Stomach smooth muscle (tissue), 2 donors: ENCODE results near the gene FYN.

ENCODE experiments used
- H3K27ac ChIP-seq: one replicate; pipeline ENCODE4 v1.7.0; 2013; ENCODE audit warnings: mild to moderate bottlenecking, low read length, inconsistent platforms
- H3K27me3 ChIP-seq, 2 donors: one replicate each; pipeline ENCODE4 v1.7.0; 2013; ENCODE audit warnings: low read length in 2 of 2; ENCODE audit not compliant: insufficient read depth in 2 of 2, control insufficient read depth in 1 of 2
- H3K36me3 ChIP-seq, 2 donors: one replicate each; pipeline ENCODE4 v1.7.0; 2013; ENCODE audit warnings: low read length in 2 of 2; ENCODE audit not compliant: control insufficient read depth in 2 of 2, insufficient read depth in 2 of 2
- H3K4me1 ChIP-seq: one replicate; pipeline ENCODE4 v1.7.0; 2013; ENCODE audit warnings: low read length; ENCODE audit not compliant: control insufficient read depth, insufficient read depth
- H3K4me3 ChIP-seq, 2 donors: one replicate each; pipeline ENCODE4 v1.7.0; 2013; ENCODE audit warnings: low read length in 2 of 2
- H3K9ac ChIP-seq, 2 donors: one replicate each; pipeline ENCODE4 v1.7.0; 2013; ENCODE audit warnings: low read length in 2 of 2, mild to moderate bottlenecking in 1 of 2
- H3K9me3 ChIP-seq, 2 donors: one replicate each; pipeline ENCODE4 v1.7.0; 2013; ENCODE audit warnings: low read length in 2 of 2; ENCODE audit not compliant: control insufficient read depth in 2 of 2
- donor health status: healthy.
- donor health status: Pancreatic carcinoma.

Gene FYN

GRCh38 chr6:111625099-111625416 lies 248.2 kb downstream of the FYN start:
- Histone ChIP-seq H3K9me3 (no peaks in the 10 kb centered on the region), H3K4me1 (peaks cover 25% of the 10 kb centered on the region), H3K27me3 (no peaks in the 10 kb centered on the region), H3K4me3 (peak overlapping the region in 1 of 2 donors; percentile 15), H3K36me3 (no peaks in the 10 kb centered on the region), H3K27ac (peak overlapping the region; percentile 79), H3K9ac (peak overlapping the region; percentile 13 to 27)

DNA sequence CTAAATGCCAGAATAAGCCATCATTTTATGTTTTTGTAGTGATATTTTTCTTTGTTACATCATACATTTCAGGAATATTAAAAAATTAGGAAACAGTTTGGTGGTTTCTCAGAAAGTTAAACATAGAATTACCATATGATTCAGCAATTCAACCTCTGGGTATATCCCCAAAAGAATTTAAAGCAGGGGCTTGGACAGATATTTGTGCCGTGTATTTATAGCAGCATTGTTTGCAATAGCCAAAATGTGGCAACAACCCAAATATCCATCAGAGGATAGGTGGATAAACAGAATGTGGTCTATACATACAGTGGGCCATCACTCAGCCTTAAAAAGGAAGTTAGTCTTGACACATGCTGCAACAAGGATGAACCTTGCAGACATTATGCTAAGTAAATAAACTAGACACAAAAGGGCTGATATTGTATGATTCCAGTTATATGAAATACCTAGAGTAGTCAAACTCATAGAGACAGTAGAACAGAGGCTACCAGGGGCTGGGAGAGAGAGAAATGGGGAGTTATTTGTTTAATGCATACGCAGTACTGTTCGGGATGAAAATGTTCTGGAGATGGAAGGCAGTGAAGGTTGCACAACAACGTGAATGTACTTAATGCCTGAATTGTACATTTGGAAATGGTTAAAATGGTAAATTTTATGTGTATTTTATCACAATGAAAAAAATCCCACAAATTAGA lies 248.7 kb downstream of the FYN start:
- H3K9me3 ChIP-seq: no peaks in the 10 kb centered on the region
- no peaks in the 10 kb centered on the region for H3K36me3 ChIP-seq
- H3K4me3 ChIP-seq: no peak overlapping the region
- peaks cover 25% of the 10 kb centered on the region for H3K4me1 ChIP-seq
- peak overlapping the region; percentile 79 for H3K27ac ChIP-seq
- H3K9ac ChIP-seq: no peak overlapping the region
- H3K27me3 ChIP-seq: no peaks in the 10 kb centered on the region

DNA sequence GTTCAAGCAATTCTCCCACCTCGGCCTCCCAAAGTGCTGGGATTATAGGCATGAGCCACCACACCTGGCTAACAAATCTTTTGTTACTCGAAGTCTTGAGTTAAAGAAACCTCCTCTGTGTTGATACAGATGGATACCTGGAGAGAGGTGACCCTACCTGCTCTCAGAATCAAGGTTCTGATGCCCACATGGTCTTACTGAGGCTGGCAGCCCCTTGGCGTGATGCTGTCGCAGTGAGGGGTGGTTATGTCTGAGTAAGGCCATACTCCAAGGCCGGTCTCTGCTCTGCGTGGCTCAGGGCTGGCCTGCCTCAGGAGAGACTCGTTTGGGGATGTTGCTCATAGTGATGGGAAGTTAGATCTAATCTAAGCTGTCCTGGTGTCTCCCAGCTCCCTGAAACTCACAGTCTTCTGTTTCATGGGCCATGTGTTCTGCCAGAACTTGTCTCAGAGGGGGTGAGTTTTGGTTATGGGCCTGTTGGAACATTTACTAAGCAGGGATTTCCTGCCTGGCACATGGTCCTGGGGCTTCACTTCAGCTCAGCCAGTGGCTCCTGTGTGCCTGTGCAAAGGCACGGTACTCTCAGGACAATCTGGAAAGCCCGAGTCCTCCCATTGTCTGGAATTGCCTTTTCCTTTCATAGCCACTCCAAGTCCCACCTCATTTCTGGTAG lies 250.1 kb downstream of the FYN start:
- Histone ChIP-seq H3K27me3 (no peaks in the 10 kb centered on the region), H3K27ac (no peak overlapping the region), H3K4me3 (no peak overlapping the region), H3K9ac (no peak overlapping the region), H3K4me1 (peaks cover 25% of the 10 kb centered on the region), H3K9me3 (no peaks in the 10 kb centered on the region), H3K36me3 (no peaks in the 10 kb centered on the region)

GRCh38 chr6:111620169-111620568 lies 253.1 kb downstream of the FYN start:
- Histone ChIP-seq H3K36me3 (no peaks in the 10 kb centered on the region), H3K27me3 (no peaks in the 10 kb centered on the region), H3K27ac (no peak overlapping the region), H3K4me3 (no peak overlapping the region), H3K9me3 (no peaks in the 10 kb centered on the region), H3K9ac (no peak overlapping the region), H3K4me1 (peaks cover 11% of the 10 kb centered on the region)

DNA sequence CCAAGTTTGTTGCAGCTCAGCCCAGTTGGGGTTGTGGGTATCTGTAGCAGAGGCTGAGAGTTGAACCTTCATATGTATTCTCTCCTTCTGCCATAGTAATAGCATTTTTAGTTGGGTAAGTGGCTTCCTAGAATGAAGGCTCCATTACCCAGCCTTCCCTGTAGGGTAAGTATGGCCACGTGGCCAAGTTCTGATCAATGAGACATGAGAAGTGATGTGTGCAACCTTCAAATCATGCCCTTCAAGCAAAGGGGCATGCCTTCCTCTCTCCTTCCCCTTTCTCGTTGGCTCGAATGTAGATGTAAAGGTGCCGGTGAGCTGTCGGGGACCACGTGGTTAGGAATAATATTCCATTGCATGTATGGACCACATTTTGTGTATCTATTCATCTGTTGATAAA lies 254.8 kb downstream of the FYN start:
- H3K9ac ChIP-seq: no peak overlapping the region
- H3K4me1 ChIP-seq: peaks cover 2% of the 10 kb centered on the region
- H3K4me3 ChIP-seq: no peak overlapping the region
- H3K36me3 ChIP-seq: no peaks in the 10 kb centered on the region
- no peaks in the 10 kb centered on the region for H3K27me3 ChIP-seq
- H3K9me3 ChIP-seq: no peaks in the 10 kb centered on the region
- H3K27ac ChIP-seq: no peak overlapping the region

- Histone ChIP-seq H3K36me3 (no peaks in the 10 kb centered on the region), H3K27me3 (no peaks in the 10 kb centered on the region), H3K27ac (no peak overlapping the region), H3K4me3 (no peak overlapping the region), H3K9me3 (peaks cover 0 to 5% of the 10 kb centered on the region in 2 donors), H3K4me1 (no peaks in the 10 kb centered on the region), H3K9ac (no peak overlapping the region)
These were observed 256.1 kb downstream of the FYN start for GRCh38 chr6:111617149-111617548.

- no peak overlapping the region for H3K27ac ChIP-seq
- no peaks in the 10 kb centered on the region for H3K27me3 ChIP-seq
- H3K4me3 ChIP-seq: no peak overlapping the region
These were observed 257.2 kb downstream of the FYN start for GRCh38 chr6:111615916-111616612.

GRCh38 chr6:111614833-111615582 lies 258.2 kb downstream of the FYN start:
- Histone ChIP-seq H3K9me3 (peaks cover 0 to 5% of the 10 kb centered on the region in 2 donors), H3K4me1 (no peaks in the 10 kb centered on the region), H3K27ac (no peak overlapping the region), H3K36me3 (no peaks in the 10 kb centered on the region), H3K4me3 (no peak overlapping the region), H3K27me3 (no peaks in the 10 kb centered on the region), H3K9ac (no peak overlapping the region)

More at GRCh38 chr6:111615916-111616612, 257.2 kb downstream of the FYN start:
- Histone ChIP-seq H3K9me3 (peaks cover 0 to 5% of the 10 kb centered on the region in 2 donors), H3K4me1 (no peaks in the 10 kb centered on the region), H3K9ac (no peak overlapping the region), H3K36me3 (no peaks in the 10 kb centered on the region)

GRCh38 chr6:111612379-111612778 lies 260.9 kb downstream of the FYN start:
- Histone ChIP-seq H3K9me3 (peaks cover 0 to 5% of the 10 kb centered on the region in 2 donors), H3K27me3 (no peaks in the 10 kb centered on the region), H3K4me3 (no peak overlapping the region), H3K36me3 (no peaks in the 10 kb centered on the region), H3K4me1 (no peaks in the 10 kb centered on the region), H3K9ac (no peak overlapping the region), H3K27ac (no peak overlapping the region)

- H3K27me3 ChIP-seq: no peaks in the 10 kb centered on the region
- H3K4me1 ChIP-seq: peaks cover 7% of the 10 kb centered on the region
- H3K4me3 ChIP-seq: no peak overlapping the region
- H3K9me3 ChIP-seq: peaks cover 0 to 5% of the 10 kb centered on the region in 2 donors
- no peak overlapping the region for H3K9ac ChIP-seq
- no peaks in the 10 kb centered on the region for H3K36me3 ChIP-seq
- H3K27ac ChIP-seq: no peak overlapping the region
These were observed 262.6 kb downstream of the FYN start for GRCh38 chr6:111610548-111611172.
